ENCODE data around the gene PAPOLB. TPM values are rescaled to one million over a fixed set of nuclear protein-coding genes. Genes with fewer than 3 reads are reported as not detected.

The PAPOLB gene
- total RNA-seq, 1 experiment from 2014 or later: 0.13 TPM

GRCh38 chr7:4832711-4833110 lies 29.1 kb downstream of the PAPOLB start:
- Histone ChIP-seq H3K18ac (ENCODE audit: insufficient read length, low read depth, low read length) (no peak overlapping the region), H2AK5ac (ENCODE audit: insufficient read length, low read length) (no peak overlapping the region), H2BK20ac (ENCODE audit: low read depth, low read length, poor library complexity, severe bottlenecking) (no peak overlapping the region), H2BK15ac (ENCODE audit: low read depth, low read length) (no peak overlapping the region), H3K4ac (ENCODE audit: low read depth, low read length) (no peak overlapping the region), H4K8ac (replicated peaks; ENCODE audit: insufficient read length, low read depth, low read length) (no peak overlapping the region), H3K79me1 (ENCODE audit: insufficient read depth, low read depth, low read length, poor library complexity, severe bottlenecking) (no peaks in the 10 kb centered on the region), H3K79me2 (ENCODE audit: insufficient read depth, low read length) (no peaks in the 10 kb centered on the region), H2BK5ac (ENCODE audit: insufficient read length, low read length) (no peak overlapping the region), H3K23me2 (ENCODE audit: insufficient read length, low read depth, low read length, poor library complexity, severe bottlenecking) (no peaks in the 10 kb centered on the region), H3K4me1 (ENCODE audit: insufficient read depth, low read length) (no peaks in the 10 kb centered on the region), H3T11ph (ENCODE audit: low read length) (no peak overlapping the region), H3K4me2 (ENCODE audit: insufficient read depth, insufficient read length, low read length) (no peak overlapping the region), H2AFZ (ENCODE audit: low read length) (no peak overlapping the region), H3K9ac (ENCODE audit: extremely low read depth, insufficient read length, low read length) (no peak overlapping the region), H3K23ac (ENCODE audit: insufficient read length, low read depth, low read length) (no peak overlapping the region), H4K5ac (ENCODE audit: insufficient read length, low read depth, low read length) (no peak overlapping the region), H3K27ac (ENCODE audit: insufficient read length, low read depth, low read length) (no peak overlapping the region), H3K27me3 (ENCODE audit: insufficient read depth, low read length) (no peaks in the 10 kb centered on the region), H4K20me1 (ENCODE audit: control insufficient read depth, insufficient read depth, insufficient read length) (no peaks in the 10 kb centered on the region), H2BK12ac (ENCODE audit: insufficient read length, low read depth, low read length) (no peak overlapping the region), H3K9me3 (ENCODE audit: control insufficient read depth, low read depth, low read length) (no peaks in the 10 kb centered on the region), H3K14ac (ENCODE audit: insufficient read depth, low read length) (no peak overlapping the region), H4K91ac (ENCODE audit: insufficient read length, low read depth, low read length) (no peak overlapping the region), H2BK120ac (ENCODE audit: low read depth, low read length, poor library complexity, severe bottlenecking) (no peak overlapping the region), H3K56ac (ENCODE audit: insufficient read length, low read depth, low read length) (no peak overlapping the region)
- no CpG with 5 or more reads among the region's 16 CpGs for WGBS (ENCODE audit: extremely low coverage, insufficient read length, low lambda C conversion rate)
- Mint-ChIP-seq H3K36me3 (ENCODE audit: insufficient read depth in 1 of 3, low read depth in 3 of 3) (peaks cover 3% of the 10 kb centered on the region in 3 experiments; a peak in 2 of 7 replicates), H3K4me3 (no peak overlapping the region), H3K9me3 (no peaks in the 10 kb centered on the region), H3K27me3 (ENCODE audit: low read depth) (no peaks in the 10 kb centered on the region), H3K27ac (peak overlapping the region in 1 of 3 experiments; percentile 70; a peak in 1 of 7 replicates), H3K4me1 (peaks cover 3 to 12% of the 10 kb centered on the region in 2 experiments)
- no peak for DNase-seq
- no peak for TF ChIP-seq CTCF (conservative IDR thresholded peaks at IDR 0.05)

Data from H9 (cell line).